HCT116 (cell line): ENCODE measurements around the gene PARVB. TPM values are rescaled to one million over a fixed set of nuclear protein-coding genes. Genes with fewer than 3 reads are reported as not detected.

Experiments used
- ATAC-seq: fragments of 200-7000 bp; cut with Tn5 transposase; 2 replicates; pipeline ENCODE4 v1.9.1; 2020; ENCODE audit warnings: mild to moderate bottlenecking, moderate library complexity
- BruUV-seq: library from RNA; stranded (reverse); fragments of 400-500 nt; replicated peaks from 2 replicates; lab custom pipeline; 2021; lab: Mats Ljungman, UMichigan
- CTCF ChIA-PET: fragments of 300-600 bp; sonication (Branson Sonifier 250); formaldehyde crosslinking; loops from one replicate; lab custom pipeline; 2021; ENCODE audit warnings: antibody characterized with exemption; lab: Charles Lee
- POLR2A ChIA-PET: fragments of 300-600, 350-600 bp; sonication (Branson Sonifier 250); formaldehyde crosslinking; loops from one replicate; lab custom pipeline; 2021; ENCODE audit warnings: antibody characterized with exemption; lab: Charles Lee
- RAD21 ChIA-PET, 2 experiments: fragments of 300-600 bp; sonication (Branson Sonifier 250); formaldehyde crosslinking; loops; one replicate each; lab custom pipeline; 2023; ENCODE audit warnings: low total read pairs in 2 of 2; ENCODE audit not compliant: uncharacterized antibody in 2 of 2, unreplicated experiment in 2 of 2, low non-redundant PET in 1 of 2; lab: Charles Lee
- DNase-seq: peaks from one replicate; pipeline ENCODE4 v3.0.0-alpha.2; 2010; ENCODE audit warnings: low read depth, low spot score
- H2AFZ ChIP-seq: fragments of 200-600 bp; shearing (Covaris generic), sonication (generic); 2 replicates; pipeline ENCODE4 v1.6.1; 2017; ENCODE audit warnings: low read depth, mixed run types, mixed read lengths, antibody characterized with exemption, low read length; ENCODE audit not compliant: poor library complexity, severe bottlenecking
- H3K27ac ChIP-seq: 2 replicates; pipeline ENCODE4 v1.5.1; 2012; ENCODE audit warnings: low read depth, low read length
- H3K27me3 ChIP-seq: fragments of 200-600 bp; sonication (generic); 2 replicates; pipeline ENCODE4 v1.6.1; 2016; ENCODE audit warnings: mixed run types, low read length, mixed read lengths; ENCODE audit not compliant: insufficient read depth
- H3K36me3 ChIP-seq, 2 experiments: fragments of 200-500 bp in 1 of 2; fragments of 200-600 bp in 1 of 2; sonication (Bioruptor generic) in 1 of 2; sonication (generic) in 1 of 2; 2 replicates each; pipeline versions ENCODE4 v1.5.1 to v1.6.1; 2014 to 2016; ENCODE audit warnings: low read length in 2 of 2, inconsistent platforms in 1 of 2, mixed read lengths in 1 of 2, mixed run types in 1 of 2; ENCODE audit not compliant: insufficient read depth in 2 of 2, control insufficient read depth in 1 of 2
- H3K4me1 ChIP-seq, 2 experiments: fragments of 200-600 bp in 1 of 2; sonication (generic) in 1 of 2; 2 replicates each; pipeline versions ENCODE4 v1.5.1 to v1.6.1; 2012 to 2017; ENCODE audit warnings: low read length in 2 of 2, inconsistent platforms in 1 of 2, mild to moderate bottlenecking in 1 of 2, mixed read lengths in 1 of 2, mixed run types in 1 of 2, moderate library complexity in 1 of 2; ENCODE audit not compliant: insufficient read depth in 2 of 2, control insufficient read depth in 1 of 2
- H3K4me2 ChIP-seq: fragments of 200-600 bp; sonication (generic); 2 replicates; pipeline ENCODE4 v1.6.1; 2017; ENCODE audit warnings: mixed run types, low read length, mixed read lengths
- H3K4me3 ChIP-seq, 2 experiments: fragments of 200-600 bp in 1 of 2; sonication (generic) in 1 of 2; replicated peaks in 1 of 2; 2 replicates each; pipeline ENCODE4 v1.5.1; 2011 to 2016; ENCODE audit warnings: low read length in 2 of 2, control low read depth in 1 of 2, low read depth in 1 of 2, mild to moderate bottlenecking in 1 of 2, mixed read lengths in 1 of 2, mixed run types in 1 of 2
- H3K79me2 ChIP-seq: fragments of 200-600 bp; sonication (generic); 2 replicates; pipeline ENCODE4 v1.6.1; 2017; ENCODE audit warnings: mild to moderate bottlenecking, mixed run types, low read length, moderate library complexity, mixed read lengths; ENCODE audit not compliant: insufficient read depth
- H3K9ac ChIP-seq: fragments of 200-600 bp; sonication (generic); 2 replicates; pipeline ENCODE4 v1.6.1; 2016; ENCODE audit warnings: low read length, mixed read lengths
- H3K9me2 ChIP-seq: fragments of 200-600 bp; sonication (generic), shearing (Covaris generic); 2 replicates; pipeline ENCODE4 v1.6.1; 2017; ENCODE audit warnings: mixed run types, mild to moderate bottlenecking, moderate library complexity; ENCODE audit not compliant: insufficient read depth
- H3K9me3 ChIP-seq, 2 experiments: fragments of 200-500 bp in 1 of 2; fragments of 200-600 bp in 1 of 2; sonication (Bioruptor generic) in 1 of 2; sonication (generic) in 1 of 2; 2 replicates each; pipeline ENCODE4 v1.6.1; 2014 to 2017; ENCODE audit warnings: low read length in 2 of 2, mixed read lengths in 2 of 2, inconsistent platforms in 1 of 2, low read depth in 1 of 2, mild to moderate bottlenecking in 1 of 2, mixed run types in 1 of 2, moderate library complexity in 1 of 2; ENCODE audit not compliant: control insufficient read depth in 1 of 2, insufficient read depth in 1 of 2
- H4K20me1 ChIP-seq: fragments of 200-600 bp; sonication (generic), shearing (Covaris generic); 2 replicates; pipeline ENCODE4 v1.6.1; 2017; ENCODE audit warnings: mixed run types, mild to moderate bottlenecking, moderate library complexity; ENCODE audit not compliant: insufficient read depth
- CBX3 ChIP-seq: IDR thresholded peaks from 2 replicates; pipeline ENCODE4 v1.6.1; 2012; ENCODE audit warnings: low read depth
- EGR1 ChIP-seq: IDR thresholded peaks from 2 replicates; pipeline ENCODE4 v1.6.1; 2012; ENCODE audit warnings: low read depth
- ELF1 ChIP-seq: IDR thresholded peaks from 2 replicates; pipeline ENCODE4 v1.6.1; 2012; ENCODE audit warnings: low read depth, borderline replicate concordance
- EZH2 ChIP-seq: fragments of 200-600 bp; sonication (generic); IDR thresholded peaks from 2 replicates; pipeline ENCODE4 v1.6.1; 2017; ENCODE audit warnings: antibody characterized with exemption, mixed run types
- EZH2phosphoT487 ChIP-seq: fragments of 200-600 bp; IDR thresholded peaks from 2 replicates; pipeline ENCODE4 v1.6.1; 2018; ENCODE audit warnings: antibody characterized with exemption, borderline replicate concordance
- POLR2A ChIP-seq: IDR thresholded peaks from 2 replicates; pipeline ENCODE4 v1.7.0; 2011; ENCODE audit warnings: borderline replicate concordance; ENCODE audit not compliant: insufficient read depth, insufficient read length; ENCODE audit errors: extremely low read depth
- SIN3A ChIP-seq: IDR thresholded peaks from 2 replicates; pipeline ENCODE4 v1.6.1; 2012; ENCODE audit warnings: low read depth
- SP1 ChIP-seq: IDR thresholded peaks from 2 replicates; pipeline ENCODE4 v1.6.1; 2012; ENCODE audit warnings: low read depth
- TCF7L2 ChIP-seq: IDR thresholded peaks from 2 replicates; pipeline ENCODE4 v1.7.0; 2011; ENCODE audit warnings: borderline replicate concordance, inconsistent platforms; ENCODE audit not compliant: insufficient read depth, insufficient read length; ENCODE audit errors: extremely low read depth
- intact Hi-C: fragments of 100-400 bp; cut with micrococcal nuclease; formaldehyde crosslinking; loops from 2 replicates; pipeline ENCODE4 v1.10.0; 2022
- total RNA-seq: library from RNA; stranded (reverse); gene quantifications from one replicate; pipeline ENCODE4 v1.2.1, GENCODE V29; 2021; ENCODE audit not compliant: unreplicated experiment
- TF ChIP-seq, protein P1 (sequence below), 3 experiments: fragments of 200-600 bp in 1 of 3; sonication (generic) in 1 of 3; IDR thresholded peaks in 2 of 3; conservative IDR thresholded peaks in 1 of 3; 2 replicates each; pipeline ENCODE4 v1.5.1; 2012 to 2017; ENCODE audit warnings: low read depth in 2 of 3, low read length in 2 of 3, antibody characterized with exemption in 1 of 3, borderline replicate concordance in 1 of 3, control low read depth in 1 of 3, mild to moderate bottlenecking in 1 of 3, mixed read lengths in 1 of 3, mixed run types in 1 of 3, moderate library complexity in 1 of 3; ENCODE audit not compliant: insufficient read depth in 1 of 3
- TF ChIP-seq, protein P2 (sequence below): IDR thresholded peaks from 2 replicates; pipeline ENCODE4 v1.6.1; 2011; ENCODE audit warnings: mild to moderate bottlenecking, low read length, moderate library complexity; ENCODE audit not compliant: insufficient replicate concordance; ENCODE audit errors: extremely low read depth
- TF ChIP-seq, protein P3 (sequence below): IDR thresholded peaks from 2 replicates; pipeline ENCODE4 v1.6.1; 2012; ENCODE audit warnings: low read depth

Gene PARVB
- total RNA-seq, 1 experiment from 2014 or later: 21.4 TPM

DNA sequence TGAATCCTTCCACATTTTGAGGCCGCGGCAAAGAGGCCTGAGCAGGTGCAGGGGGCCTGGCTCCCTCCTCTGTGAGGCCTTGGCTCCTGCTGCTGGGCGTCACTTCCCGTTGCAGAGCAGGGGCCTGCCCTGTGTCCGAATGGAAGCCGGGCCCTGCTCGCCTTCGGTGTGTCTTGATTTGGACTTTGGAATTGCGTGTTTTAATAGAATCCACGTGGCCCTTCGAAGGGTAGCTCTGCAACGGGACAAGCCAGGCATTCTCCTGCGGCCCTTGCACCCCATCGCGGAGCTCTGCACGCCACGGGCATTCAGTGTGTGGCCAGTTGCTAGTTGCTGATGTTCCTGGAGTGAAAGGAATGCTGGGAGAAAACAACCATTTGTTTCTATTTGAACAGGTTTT, 43.1 kb upstream of the PARVB start:
- Histone ChIP-seq H2AFZ (no peak overlapping the region), H3K9me2 (no peaks in the 10 kb centered on the region), H3K4me1 (no peaks in the 10 kb centered on the region), H3K27ac (no peak overlapping the region), H3K9ac (no peak overlapping the region), H3K4me3 (no peak overlapping the region), H3K27me3 (no peaks in the 10 kb centered on the region), H4K20me1 (no peaks in the 10 kb centered on the region), H3K79me2 (no peaks in the 10 kb centered on the region), H3K36me3 (peaks cover 25 to 35% of the 10 kb centered on the region in 2 experiments; a peak in 3 of 4 replicates), H3K9me3 (no peaks in the 10 kb centered on the region), H3K4me2 (no peak overlapping the region)
- ChIA-PET RAD21 (no interaction called here), CTCF (interaction anchor here (1.0 kb wide), 1 partner anchor 12 kb away, joined by 3 read pairs; no protein-coding TSS in a partner anchor), POLR2A (no interaction called here)
- ATAC-seq (no peak), DNase-seq (no peak)
- no peak for TF ChIP-seq SIN3A
- TF ChIP-seq, protein P1, sequence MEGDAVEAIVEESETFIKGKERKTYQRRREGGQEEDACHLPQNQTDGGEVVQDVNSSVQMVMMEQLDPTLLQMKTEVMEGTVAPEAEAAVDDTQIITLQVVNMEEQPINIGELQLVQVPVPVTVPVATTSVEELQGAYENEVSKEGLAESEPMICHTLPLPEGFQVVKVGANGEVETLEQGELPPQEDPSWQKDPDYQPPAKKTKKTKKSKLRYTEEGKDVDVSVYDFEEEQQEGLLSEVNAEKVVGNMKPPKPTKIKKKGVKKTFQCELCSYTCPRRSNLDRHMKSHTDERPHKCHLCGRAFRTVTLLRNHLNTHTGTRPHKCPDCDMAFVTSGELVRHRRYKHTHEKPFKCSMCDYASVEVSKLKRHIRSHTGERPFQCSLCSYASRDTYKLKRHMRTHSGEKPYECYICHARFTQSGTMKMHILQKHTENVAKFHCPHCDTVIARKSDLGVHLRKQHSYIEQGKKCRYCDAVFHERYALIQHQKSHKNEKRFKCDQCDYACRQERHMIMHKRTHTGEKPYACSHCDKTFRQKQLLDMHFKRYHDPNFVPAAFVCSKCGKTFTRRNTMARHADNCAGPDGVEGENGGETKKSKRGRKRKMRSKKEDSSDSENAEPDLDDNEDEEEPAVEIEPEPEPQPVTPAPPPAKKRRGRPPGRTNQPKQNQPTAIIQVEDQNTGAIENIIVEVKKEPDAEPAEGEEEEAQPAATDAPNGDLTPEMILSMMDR (IDR thresholded peaks at IDR 0.05 in 2 of 3, conservative IDR thresholded peaks at IDR 0.05 in 1 of 3; ENCODE audit: borderline replicate concordance in 1 of 3, insufficient read depth in 1 of 3, low read depth in 2 of 3, low read length in 2 of 3): no peak
- no peak for TF ChIP-seq SP1
- BruUV-seq: no TSS peak
- intact Hi-C loops: no loop called here

DNA sequence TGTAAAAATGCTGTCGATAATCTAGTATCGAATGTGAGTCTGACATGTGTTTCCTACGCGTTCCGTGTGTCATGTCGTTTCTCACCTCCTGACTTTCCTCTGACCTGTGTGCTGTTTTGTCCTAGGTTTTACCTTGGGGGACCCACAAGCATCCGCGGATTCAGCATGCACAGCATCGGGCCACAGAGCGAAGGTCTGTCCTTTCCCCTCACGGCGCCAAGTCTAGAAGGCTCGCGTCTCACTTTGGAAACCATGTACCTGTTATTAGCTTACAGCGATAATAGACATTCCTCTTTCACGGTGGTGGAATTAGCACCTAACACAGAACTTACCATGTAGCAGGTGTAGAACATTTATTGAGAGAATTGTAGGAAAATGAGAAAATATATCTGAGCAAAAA, 40.3 kb upstream of the PARVB start:
- Histone ChIP-seq H3K9me2 (no peaks in the 10 kb centered on the region), H4K20me1 (no peaks in the 10 kb centered on the region), H3K4me1 (no peaks in the 10 kb centered on the region), H3K27ac (no peak overlapping the region), H3K4me2 (no peak overlapping the region), H3K79me2 (no peaks in the 10 kb centered on the region), H3K9me3 (no peaks in the 10 kb centered on the region), H3K9ac (no peak overlapping the region), H2AFZ (no peak overlapping the region), H3K27me3 (no peaks in the 10 kb centered on the region), H3K4me3 (no peak overlapping the region), H3K36me3 (peaks cover 22 to 38% of the 10 kb centered on the region in 2 experiments; a peak in 3 of 4 replicates)
- intact Hi-C loops: no loop called here
- ATAC-seq: no peak
- BruUV-seq: no TSS peak
- ChIA-PET RAD21 (no interaction called here), CTCF (interaction anchor here (1.0 kb wide), 1 partner anchor 9 kb away, joined by 3 read pairs; no protein-coding TSS in a partner anchor), POLR2A (no interaction called here)
- DNase-seq: no peak
- no peak for TF ChIP-seq POLR2A
- TF ChIP-seq, protein P2, sequence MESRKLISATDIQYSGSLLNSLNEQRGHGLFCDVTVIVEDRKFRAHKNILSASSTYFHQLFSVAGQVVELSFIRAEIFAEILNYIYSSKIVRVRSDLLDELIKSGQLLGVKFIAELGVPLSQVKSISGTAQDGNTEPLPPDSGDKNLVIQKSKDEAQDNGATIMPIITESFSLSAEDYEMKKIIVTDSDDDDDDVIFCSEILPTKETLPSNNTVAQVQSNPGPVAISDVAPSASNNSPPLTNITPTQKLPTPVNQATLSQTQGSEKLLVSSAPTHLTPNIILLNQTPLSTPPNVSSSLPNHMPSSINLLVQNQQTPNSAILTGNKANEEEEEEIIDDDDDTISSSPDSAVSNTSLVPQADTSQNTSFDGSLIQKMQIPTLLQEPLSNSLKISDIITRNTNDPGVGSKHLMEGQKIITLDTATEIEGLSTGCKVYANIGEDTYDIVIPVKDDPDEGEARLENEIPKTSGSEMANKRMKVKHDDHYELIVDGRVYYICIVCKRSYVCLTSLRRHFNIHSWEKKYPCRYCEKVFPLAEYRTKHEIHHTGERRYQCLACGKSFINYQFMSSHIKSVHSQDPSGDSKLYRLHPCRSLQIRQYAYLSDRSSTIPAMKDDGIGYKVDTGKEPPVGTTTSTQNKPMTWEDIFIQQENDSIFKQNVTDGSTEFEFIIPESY: no peak
- no peak for TF ChIP-seq EZH2
- TF ChIP-seq TCF7L2: no peak
- TF ChIP-seq, protein P3, sequence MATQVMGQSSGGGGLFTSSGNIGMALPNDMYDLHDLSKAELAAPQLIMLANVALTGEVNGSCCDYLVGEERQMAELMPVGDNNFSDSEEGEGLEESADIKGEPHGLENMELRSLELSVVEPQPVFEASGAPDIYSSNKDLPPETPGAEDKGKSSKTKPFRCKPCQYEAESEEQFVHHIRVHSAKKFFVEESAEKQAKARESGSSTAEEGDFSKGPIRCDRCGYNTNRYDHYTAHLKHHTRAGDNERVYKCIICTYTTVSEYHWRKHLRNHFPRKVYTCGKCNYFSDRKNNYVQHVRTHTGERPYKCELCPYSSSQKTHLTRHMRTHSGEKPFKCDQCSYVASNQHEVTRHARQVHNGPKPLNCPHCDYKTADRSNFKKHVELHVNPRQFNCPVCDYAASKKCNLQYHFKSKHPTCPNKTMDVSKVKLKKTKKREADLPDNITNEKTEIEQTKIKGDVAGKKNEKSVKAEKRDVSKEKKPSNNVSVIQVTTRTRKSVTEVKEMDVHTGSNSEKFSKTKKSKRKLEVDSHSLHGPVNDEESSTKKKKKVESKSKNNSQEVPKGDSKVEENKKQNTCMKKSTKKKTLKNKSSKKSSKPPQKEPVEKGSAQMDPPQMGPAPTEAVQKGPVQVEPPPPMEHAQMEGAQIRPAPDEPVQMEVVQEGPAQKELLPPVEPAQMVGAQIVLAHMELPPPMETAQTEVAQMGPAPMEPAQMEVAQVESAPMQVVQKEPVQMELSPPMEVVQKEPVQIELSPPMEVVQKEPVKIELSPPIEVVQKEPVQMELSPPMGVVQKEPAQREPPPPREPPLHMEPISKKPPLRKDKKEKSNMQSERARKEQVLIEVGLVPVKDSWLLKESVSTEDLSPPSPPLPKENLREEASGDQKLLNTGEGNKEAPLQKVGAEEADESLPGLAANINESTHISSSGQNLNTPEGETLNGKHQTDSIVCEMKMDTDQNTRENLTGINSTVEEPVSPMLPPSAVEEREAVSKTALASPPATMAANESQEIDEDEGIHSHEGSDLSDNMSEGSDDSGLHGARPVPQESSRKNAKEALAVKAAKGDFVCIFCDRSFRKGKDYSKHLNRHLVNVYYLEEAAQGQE: no peak
- TF ChIP-seq EGR1: no peak
- TF ChIP-seq CBX3: no peak
- TF ChIP-seq EZH2phosphoT487: no peak
- no peak for TF ChIP-seq SP1
- TF ChIP-seq ELF1: no peak
